GM19395 (cell line): Measurements from ENCODE around the gene ZFAND6.

ENCODE experiments used
- ATAC-seq: cut with Tn5 transposase; IDR thresholded peaks from one replicate; pipeline ENCODE4 v1.9.1; 2021; ENCODE audit warnings: mild to moderate bottlenecking, moderate library complexity; ENCODE audit not compliant: unreplicated experiment

ZFAND6 gene

GRCh38 chr15:80167936-80168335, 108.5 kb downstream of the ZFAND6 start:
- no peak for ATAC-seq

- ATAC-seq, result no peak
Measured at GRCh38 chr15:80168421-80168820, 108.9 kb downstream of the ZFAND6 start.

GRCh38 chr15:80169768-80170357, 110.4 kb downstream of the ZFAND6 start:
- ATAC-seq, result no peak

GRCh38 chr15:80170596-80170995, 111.1 kb downstream of the ZFAND6 start:
- ATAC-seq, result no peak

DNA sequence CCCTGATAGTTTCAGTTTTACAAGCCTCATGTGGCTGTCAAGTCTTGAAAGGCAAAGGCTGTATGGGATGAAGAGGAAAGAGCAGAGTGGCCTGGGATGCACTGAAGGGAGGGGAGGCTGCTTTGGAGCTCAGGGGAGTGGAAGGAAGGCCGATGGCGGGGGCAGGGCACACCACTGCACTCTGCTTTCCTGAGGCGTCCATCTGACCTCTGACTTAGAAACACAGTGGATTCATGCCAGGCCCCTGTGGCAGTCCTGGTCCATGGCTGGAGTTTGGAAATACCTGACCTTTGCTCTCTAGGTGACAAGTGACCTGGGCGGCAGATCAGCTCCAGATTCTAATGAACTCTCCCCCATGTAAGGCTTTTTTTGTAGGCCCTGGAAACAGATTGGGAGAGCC, 112.3 kb downstream of the ZFAND6 start:
- no peak for ATAC-seq

- ATAC-seq, result no peak
Measured at GRCh38 chr15:80172401-80172800, 112.9 kb downstream of the ZFAND6 start.

- peak; percentile 72 for ATAC-seq
Measured at GRCh38 chr15:80173022-80173759, 113.7 kb downstream of the ZFAND6 start.

- no peak for ATAC-seq
Measured at GRCh38 chr15:80174017-80174746, 114.7 kb downstream of the ZFAND6 start.

GRCh38 chr15:80175436-80175835, 116.0 kb downstream of the ZFAND6 start:
- no peak for ATAC-seq

- no peak for ATAC-seq
Measured at GRCh38 chr15:80176443-80176842, 117.0 kb downstream of the ZFAND6 start.

GRCh38 chr15:80177156-80177555, 117.7 kb downstream of the ZFAND6 start:
- ATAC-seq, result no peak

- no peak for ATAC-seq
Measured at GRCh38 chr15:80179025-80179759, 119.7 kb downstream of the ZFAND6 start.

DNA sequence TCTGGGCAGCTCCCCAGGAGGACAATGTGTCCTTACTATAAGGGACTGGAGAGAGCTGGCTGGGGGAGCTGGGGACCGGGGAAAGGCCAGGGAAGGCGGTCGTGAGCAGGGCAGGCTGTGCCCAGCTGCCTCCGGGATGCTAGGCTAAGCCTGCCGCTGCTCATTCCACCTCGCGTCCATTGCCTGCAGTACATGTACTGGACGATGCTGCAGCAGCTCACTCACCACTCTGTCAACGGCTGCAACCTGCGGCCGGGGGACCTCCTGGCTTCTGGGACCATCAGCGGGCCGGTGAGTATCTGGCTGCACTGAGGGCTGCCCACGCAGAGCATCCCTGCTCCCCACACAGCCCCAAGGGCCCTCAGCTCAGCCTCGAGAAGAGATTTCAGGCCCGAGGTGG, 120.5 kb downstream of the ZFAND6 start:
- no peak for ATAC-seq

GRCh38 chr15:80180468-80180867, 121.0 kb downstream of the ZFAND6 start:
- ATAC-seq, result no peak

DNA sequence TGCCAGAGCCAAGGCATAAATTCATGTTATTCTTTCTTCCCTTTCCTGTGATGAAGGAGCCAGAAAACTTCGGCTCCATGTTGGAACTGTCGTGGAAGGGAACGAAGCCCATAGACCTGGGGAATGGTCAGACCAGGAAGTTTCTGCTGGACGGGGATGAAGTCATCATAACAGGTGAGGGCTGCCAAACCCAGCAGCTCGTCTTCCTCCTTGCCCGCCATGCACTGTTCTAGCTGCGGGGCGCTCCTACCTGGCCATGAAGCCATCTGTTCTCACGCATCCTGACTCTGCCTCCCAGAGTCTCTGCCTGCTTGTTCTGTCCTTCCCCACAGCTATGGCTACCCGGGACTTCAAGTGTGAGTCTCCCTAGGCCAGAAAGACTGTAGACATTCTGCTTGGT, 121.5 kb downstream of the ZFAND6 start:
- ATAC-seq, result no peak

GRCh38 chr15:80182611-80183261, 123.3 kb downstream of the ZFAND6 start:
- no peak for ATAC-seq

- ATAC-seq, result no peak
Measured at GRCh38 chr15:80183306-80183705, 123.8 kb downstream of the ZFAND6 start.

DNA sequence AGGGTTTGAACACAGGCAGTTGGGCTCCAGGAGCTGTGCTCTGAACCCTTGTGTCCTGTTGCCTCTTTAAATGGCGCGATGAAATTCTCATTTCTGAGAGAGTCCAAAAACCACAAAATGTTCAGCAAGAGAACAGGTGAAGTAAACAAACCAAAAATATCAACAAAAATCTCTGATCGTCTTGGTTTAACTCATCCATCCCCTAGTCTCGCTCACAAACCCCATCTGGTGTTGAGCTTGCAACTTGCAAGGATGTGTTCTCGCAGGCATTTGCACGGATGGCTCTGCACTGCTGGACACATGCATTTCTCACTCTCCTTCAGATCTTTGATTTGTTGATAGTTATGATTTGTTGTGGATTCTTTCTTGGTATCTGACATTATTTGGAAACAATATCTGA, 124.4 kb downstream of the ZFAND6 start:
- ATAC-seq, result no peak

DNA sequence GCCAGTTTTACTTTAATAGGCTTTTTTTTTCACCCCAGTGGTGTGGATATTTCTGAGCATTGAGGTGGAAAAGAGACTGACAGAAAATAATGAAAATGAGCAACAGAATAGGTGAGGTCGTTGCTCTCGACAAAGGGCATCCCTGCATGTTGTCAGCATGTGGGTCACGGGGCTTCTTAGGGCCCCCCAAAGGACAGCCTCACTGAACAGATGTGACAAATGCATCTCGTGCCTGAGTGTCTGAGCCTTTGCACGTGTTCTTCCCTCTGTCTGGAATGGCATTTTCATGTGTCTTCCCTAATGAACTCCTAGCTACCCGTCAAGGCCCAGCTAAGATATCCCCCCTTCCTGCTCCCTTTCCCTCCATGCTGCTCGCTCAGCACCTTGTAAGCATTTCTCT, 125.1 kb downstream of the ZFAND6 start:
- no peak for ATAC-seq

GRCh38 chr15:80185152-80185551, 125.7 kb downstream of the ZFAND6 start:
- no peak for ATAC-seq

DNA sequence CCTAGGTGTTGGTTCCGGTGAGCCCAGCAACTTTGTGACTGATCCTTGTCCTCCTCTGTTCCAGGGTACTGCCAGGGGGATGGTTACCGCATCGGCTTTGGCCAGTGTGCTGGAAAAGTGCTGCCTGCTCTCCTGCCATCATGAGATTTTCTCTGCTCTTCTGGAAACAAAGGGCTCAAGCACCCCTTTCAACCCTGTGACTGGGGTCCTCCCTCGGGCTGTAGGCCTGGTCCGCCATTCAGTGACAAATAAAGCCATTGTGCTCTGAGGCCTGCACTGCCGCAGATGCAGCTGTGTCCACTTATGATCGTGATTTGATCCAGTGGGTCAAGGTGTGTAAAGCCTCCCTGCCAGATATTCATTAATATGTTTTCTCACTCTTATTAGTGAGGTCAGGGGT, 126.6 kb downstream of the ZFAND6 start:
- ATAC-seq, result no peak
